ENCODE data around the gene ANKMY1. TPM values are rescaled to one million over a fixed set of nuclear protein-coding genes. Genes with fewer than 3 reads are reported as not detected.
A peak's percentile ranks its signal among the peaks of the same experiment; 100 is the strongest.

Gene ANKMY1
- total RNA-seq, 4 donors from 2014 or later = 8.2 to 23.8 (median 17.1) TPM

DNA sequence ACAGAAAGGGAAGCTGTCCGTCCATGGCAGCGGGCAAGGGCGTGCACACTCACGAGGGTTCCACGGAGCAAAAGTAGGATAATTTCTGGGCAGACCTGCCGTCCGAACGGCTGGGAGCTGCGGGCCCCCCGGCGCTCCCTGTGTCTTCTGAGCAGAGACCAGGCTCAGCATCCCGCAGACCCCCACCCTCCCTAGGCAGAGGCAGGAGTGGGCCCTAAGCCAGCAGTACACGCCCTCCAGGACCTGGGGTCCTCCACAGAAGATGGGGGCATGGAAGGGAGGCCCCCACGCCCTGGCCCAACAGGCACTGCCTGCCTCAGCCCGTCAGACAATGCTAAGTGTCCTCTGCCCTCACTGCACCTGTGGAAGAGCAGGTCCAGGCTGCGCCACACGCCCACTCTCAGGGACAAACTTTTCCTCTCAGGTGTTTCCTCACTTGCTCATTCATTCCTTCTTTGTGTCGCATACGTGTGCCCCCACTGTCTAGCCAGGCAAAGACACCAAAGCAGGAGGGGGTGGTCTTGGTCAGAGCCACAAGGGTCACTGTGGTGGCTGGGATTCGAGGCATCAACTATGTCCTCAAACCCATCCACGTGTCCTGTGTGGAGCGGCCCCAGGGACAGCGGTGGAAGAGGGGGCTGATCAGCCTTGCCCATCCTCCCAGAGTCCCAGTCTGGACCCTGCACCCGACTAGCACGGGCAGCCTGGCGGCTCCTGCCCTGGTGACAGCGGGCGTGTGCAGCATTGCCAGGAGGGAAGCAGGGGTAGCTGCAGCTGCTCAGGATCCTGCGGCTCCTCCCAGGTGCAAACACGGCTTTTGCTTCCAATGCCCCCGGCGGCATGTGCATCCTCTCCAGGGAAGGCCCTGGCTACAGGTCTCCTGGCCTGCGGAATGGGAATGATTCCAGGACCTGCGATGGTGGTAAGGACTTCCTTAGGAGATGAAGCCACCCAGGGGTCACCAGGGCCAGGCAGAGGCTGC lies 124.7 kb downstream of the ANKMY1 start:
- no peak for DNase-seq
- TF ChIP-seq, protein P1, sequence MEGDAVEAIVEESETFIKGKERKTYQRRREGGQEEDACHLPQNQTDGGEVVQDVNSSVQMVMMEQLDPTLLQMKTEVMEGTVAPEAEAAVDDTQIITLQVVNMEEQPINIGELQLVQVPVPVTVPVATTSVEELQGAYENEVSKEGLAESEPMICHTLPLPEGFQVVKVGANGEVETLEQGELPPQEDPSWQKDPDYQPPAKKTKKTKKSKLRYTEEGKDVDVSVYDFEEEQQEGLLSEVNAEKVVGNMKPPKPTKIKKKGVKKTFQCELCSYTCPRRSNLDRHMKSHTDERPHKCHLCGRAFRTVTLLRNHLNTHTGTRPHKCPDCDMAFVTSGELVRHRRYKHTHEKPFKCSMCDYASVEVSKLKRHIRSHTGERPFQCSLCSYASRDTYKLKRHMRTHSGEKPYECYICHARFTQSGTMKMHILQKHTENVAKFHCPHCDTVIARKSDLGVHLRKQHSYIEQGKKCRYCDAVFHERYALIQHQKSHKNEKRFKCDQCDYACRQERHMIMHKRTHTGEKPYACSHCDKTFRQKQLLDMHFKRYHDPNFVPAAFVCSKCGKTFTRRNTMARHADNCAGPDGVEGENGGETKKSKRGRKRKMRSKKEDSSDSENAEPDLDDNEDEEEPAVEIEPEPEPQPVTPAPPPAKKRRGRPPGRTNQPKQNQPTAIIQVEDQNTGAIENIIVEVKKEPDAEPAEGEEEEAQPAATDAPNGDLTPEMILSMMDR (IDR thresholded peaks at IDR 0.05) = no peak
- no peak for TF ChIP-seq POLR2A (IDR thresholded peaks at IDR 0.05)
- Histone ChIP-seq H3K36me3 (no peaks in the 10 kb centered on the region), H3K27ac (peak overlapping the region; percentile 93 to 99 (median 98)), H3K9me3 (no peaks in the 10 kb centered on the region), H3K4me1 (peaks cover 29 to 54% (median 32%) of the 10 kb centered on the region in 3 donors), H3K27me3 (peaks cover 0 to 35% (median 0%) of the 10 kb centered on the region in 4 donors), H3K4me3 (peak overlapping the region in 2 of 4 donors; percentile 4 to 90)
- WGBS, 2 donors = 66 to 76% methylated on average over 9 to 15 of the region's 34 CpGs
- intact Hi-C loops (cut with DNase I) = no loop called here

DNA sequence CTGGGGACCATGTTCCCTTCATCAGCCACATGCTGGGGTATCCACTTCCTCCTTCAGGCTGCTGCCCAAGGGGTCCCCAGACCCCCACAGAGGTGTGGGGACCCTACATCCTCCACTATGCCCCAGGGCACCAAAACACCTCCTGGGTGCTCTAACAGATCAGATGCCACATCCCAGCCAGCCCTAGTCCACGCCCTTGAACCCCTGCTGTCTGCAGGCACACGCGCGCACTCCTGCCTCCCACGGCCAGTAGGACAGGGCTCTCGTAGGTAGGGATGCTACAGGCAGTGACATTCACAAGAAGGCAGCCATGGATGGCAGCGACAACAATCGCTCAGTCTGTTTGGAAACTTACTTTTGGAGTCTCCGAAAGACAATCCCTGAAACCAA lies 125.4 kb downstream of the ANKMY1 start:
- intact Hi-C loops (cut with DNase I) = no loop called here
- H3K9me3 ChIP-seq = no peaks in the 10 kb centered on the region
- H3K4me1 ChIP-seq = peaks cover 22 to 48% (median 25%) of the 10 kb centered on the region in 3 donors
- TF ChIP-seq, protein P1 (IDR thresholded peaks at IDR 0.05) = no peak
- TF ChIP-seq POLR2A (IDR thresholded peaks at IDR 0.05) = no peak
- H3K36me3 ChIP-seq = no peaks in the 10 kb centered on the region
- no peak overlapping the region for H3K27ac ChIP-seq
- no peak overlapping the region for H3K4me3 ChIP-seq
- 90 to 100% methylated on average over 2 to 5 of the region's 9 CpGs for WGBS, 2 donors
- no peak for DNase-seq
- H3K27me3 ChIP-seq = peaks cover 0 to 28% (median 0%) of the 10 kb centered on the region in 4 donors

DNA sequence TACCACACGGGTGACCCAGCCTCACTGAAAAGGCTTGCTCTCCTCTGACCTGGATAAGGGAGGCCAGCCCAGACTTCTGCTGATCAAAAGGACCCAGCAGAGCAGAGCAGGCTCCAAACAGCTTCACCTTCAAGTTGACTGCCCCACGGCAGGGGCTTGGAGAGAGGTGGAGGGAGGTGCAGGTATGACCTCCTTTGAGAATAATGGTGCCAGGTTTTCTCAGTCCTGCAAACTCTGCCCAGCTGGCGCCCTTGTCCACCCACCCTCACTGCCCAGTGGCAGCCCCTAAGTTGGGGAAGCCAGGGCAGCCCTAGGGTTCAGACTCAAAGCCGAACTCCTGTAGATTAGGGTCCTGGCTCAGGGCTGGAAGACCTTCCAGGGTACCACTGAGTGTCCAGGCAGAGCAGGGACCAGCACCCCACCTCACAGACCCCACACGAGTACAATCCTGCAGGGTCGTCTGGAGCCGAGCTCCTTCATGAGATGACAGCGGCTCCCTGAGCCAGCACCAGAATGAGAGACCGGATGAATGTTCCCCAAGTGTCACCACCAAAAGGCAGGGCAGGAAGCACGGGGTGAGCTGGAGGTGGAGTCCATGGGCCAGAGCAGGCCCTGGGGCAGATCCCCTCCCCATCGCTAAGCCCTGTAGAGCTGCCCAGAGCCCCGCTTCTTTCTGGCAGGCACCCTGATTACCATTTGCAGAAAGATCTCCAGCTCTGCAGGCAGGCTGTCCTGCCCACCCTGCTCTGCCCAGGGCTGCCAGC lies 125.9 kb downstream of the ANKMY1 start:
- WGBS, 2 donors = 40 to 59% methylated on average over 1 to 3 of the region's 12 CpGs
- no peaks in the 10 kb centered on the region for H3K36me3 ChIP-seq
- no peak for DNase-seq
- peaks cover 0 to 22% (median 0%) of the 10 kb centered on the region in 4 donors for H3K27me3 ChIP-seq
- no peak overlapping the region for H3K27ac ChIP-seq
- H3K4me3 ChIP-seq = no peak overlapping the region
- TF ChIP-seq, protein P1 (IDR thresholded peaks at IDR 0.05) = no peak
- TF ChIP-seq POLR2A (IDR thresholded peaks at IDR 0.05) = no peak
- peaks cover 18 to 47% (median 21%) of the 10 kb centered on the region in 3 donors for H3K4me1 ChIP-seq
- intact Hi-C loops (cut with DNase I) = no loop called here
- H3K9me3 ChIP-seq = no peaks in the 10 kb centered on the region

DNA sequence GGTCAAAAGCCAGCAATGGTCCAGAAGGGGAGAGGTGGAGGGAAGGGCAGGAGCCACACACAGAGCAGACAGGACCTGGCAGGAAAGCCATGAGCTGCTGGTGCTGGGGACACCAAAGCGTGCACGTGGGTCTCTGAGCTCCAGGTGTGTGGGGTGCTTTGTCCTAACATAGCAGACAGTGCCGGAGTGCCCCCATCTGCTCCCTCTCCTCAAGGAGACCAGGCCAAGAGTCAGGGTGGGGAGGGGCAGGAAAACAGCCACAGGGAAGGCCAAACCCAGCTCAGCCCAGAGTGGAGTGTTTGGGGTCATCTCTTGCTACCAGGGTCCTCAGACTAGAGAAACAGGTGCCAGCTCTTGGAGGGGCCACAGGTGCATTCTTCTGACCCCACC lies 126.5 kb downstream of the ANKMY1 start:
- Histone ChIP-seq H3K9me3 (no peaks in the 10 kb centered on the region), H3K27ac (no peak overlapping the region), H3K4me1 (peaks cover 12 to 42% (median 17%) of the 10 kb centered on the region in 3 donors), H3K36me3 (no peaks in the 10 kb centered on the region), H3K4me3 (no peak overlapping the region), H3K27me3 (peaks cover 0 to 16% (median 0%) of the 10 kb centered on the region in 4 donors)
- TF ChIP-seq, protein P1 (IDR thresholded peaks at IDR 0.05) = no peak
- no peak for TF ChIP-seq POLR2A (IDR thresholded peaks at IDR 0.05)
- DNase-seq = no peak
- WGBS, 2 donors = 82 to 87% methylated on average over 3 of the region's 3 CpGs
- intact Hi-C loops (cut with DNase I) = no loop called here
